SU-DHL-6 (cell line): Measurements from ENCODE around the gene UNC5A.

Source experiments
- H2AFZ ChIP-seq: fragments of 200-600 bp; sonication (generic); 2 replicates; pipeline ENCODE4 v1.6.1; 2014; ENCODE audit warnings: low read depth, mild to moderate bottlenecking, moderate library complexity, mixed read lengths, antibody characterized with exemption, low read length; ENCODE audit not compliant: severe bottlenecking
- H3F3A ChIP-seq: fragments of 200-600 bp; shearing (Covaris generic); 2 replicates; pipeline ENCODE4 v1.6.0; 2016; ENCODE audit warnings: antibody characterized with exemption, mild to moderate bottlenecking; ENCODE audit not compliant: insufficient read depth
- H3K27ac ChIP-seq: fragments of 200-600 bp; sonication (generic); 2 replicates; pipeline ENCODE4 v1.5.1; 2016; ENCODE audit warnings: low read depth, mild to moderate bottlenecking, low read length, moderate library complexity, mixed read lengths
- H3K27me3 ChIP-seq: fragments of 200-600 bp; sonication (generic), shearing (Covaris generic); 2 replicates; pipeline ENCODE4 v1.6.0; 2014; ENCODE audit warnings: mild to moderate bottlenecking, low read length
- H3K36me3 ChIP-seq: fragments of 200-600 bp; sonication (generic); 2 replicates; pipeline ENCODE4 v1.6.1; 2014; ENCODE audit warnings: mild to moderate bottlenecking, low read length, mixed read lengths
- H3K4me2 ChIP-seq: fragments of 300-600, 200-600 bp; shearing (Covaris generic), sonication (generic); 2 replicates; pipeline ENCODE4 v1.6.0; 2014; ENCODE audit warnings: low read length, low read depth, mild to moderate bottlenecking; ENCODE audit not compliant: poor library complexity, severe bottlenecking
- H3K4me3 ChIP-seq: fragments of 200-600 bp; sonication (generic); 2 replicates; pipeline ENCODE4 v1.5.1; 2014; ENCODE audit warnings: antibody characterized with exemption, low read length, mild to moderate bottlenecking, mixed read lengths; ENCODE audit not compliant: insufficient read depth, poor library complexity, severe bottlenecking
- H3K79me2 ChIP-seq: fragments of 200-600 bp; sonication (generic); 2 replicates; pipeline ENCODE4 v1.6.1; 2014; ENCODE audit warnings: mild to moderate bottlenecking, low read length, moderate library complexity; ENCODE audit not compliant: insufficient read depth
- H3K9ac ChIP-seq: fragments of 200-600 bp; sonication (generic); 2 replicates; pipeline ENCODE4 v1.7.0; 2014; ENCODE audit warnings: mild to moderate bottlenecking, low read length
- H3K9me2 ChIP-seq: fragments of 200-600 bp; sonication (generic); replicated peaks from 2 replicates; pipeline ENCODE4 v1.6.1; 2014; ENCODE audit warnings: low read length; ENCODE audit not compliant: insufficient read depth
- H3K9me3 ChIP-seq: fragments of 200-600 bp; sonication (generic); 2 replicates; pipeline ENCODE4 v1.6.1; 2014; ENCODE audit warnings: low read length, mixed read lengths; ENCODE audit not compliant: insufficient read depth
- H4K20me1 ChIP-seq: fragments of 200-600 bp; sonication (generic); 2 replicates; pipeline ENCODE4 v1.6.1; 2014; ENCODE audit warnings: low read depth, mild to moderate bottlenecking, antibody characterized with exemption, low read length, moderate library complexity, mixed read lengths
- EZH2phosphoT487 ChIP-seq: fragments of 200-600 bp; sonication (generic), shearing (Covaris generic); conservative IDR thresholded peaks from 2 replicates; pipeline ENCODE4 v1.6.1; 2018; ENCODE audit warnings: mild to moderate bottlenecking, antibody characterized with exemption, low read length, moderate library complexity, mixed read lengths
- TF ChIP-seq, protein P1 (sequence below): fragments of 200-600 bp; sonication (generic); IDR thresholded peaks from one replicate; pipeline ENCODE4 v1.5.1; 2017; ENCODE audit warnings: antibody characterized with exemption, mild to moderate bottlenecking, low read length, moderate library complexity; ENCODE audit not compliant: insufficient read depth, poor library complexity, severe bottlenecking

UNC5A gene

DNA sequence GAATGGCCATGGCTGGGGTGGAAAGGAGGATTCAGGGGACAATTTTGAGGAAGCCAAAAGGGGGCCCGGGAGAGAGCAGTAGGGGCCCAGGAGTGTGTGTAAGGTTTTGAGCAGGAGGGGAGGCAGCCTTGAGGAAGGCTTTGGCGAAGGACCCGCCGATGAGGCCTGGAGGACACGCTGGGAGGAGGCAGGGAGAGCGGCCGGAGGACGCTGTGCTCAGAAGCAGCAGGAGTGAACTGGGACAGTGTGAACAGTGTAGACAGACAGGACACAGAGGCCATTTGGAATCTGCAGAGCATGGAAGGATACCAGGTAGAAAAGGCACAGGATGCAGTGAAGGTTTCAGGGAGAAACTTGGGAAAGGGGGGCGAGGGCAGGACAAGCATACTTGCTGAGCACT is 14.9 kb downstream of the UNC5A start:
- no peak overlapping the region for H2AFZ ChIP-seq
- 0 out of 2 replicates have a peak, but pooled peaks cover 2% of the 10 kb centered on the region for H3K27me3 ChIP-seq
- no peak overlapping the region for H3K9ac ChIP-seq
- no peak overlapping the region for H3K27ac ChIP-seq
- no peaks in the 10 kb centered on the region for H3K79me2 ChIP-seq
- H3K4me2 ChIP-seq, result no peak overlapping the region
- no peaks in the 10 kb centered on the region for H3K36me3 ChIP-seq
- H4K20me1 ChIP-seq, result no peaks in the 10 kb centered on the region
- no peaks in the 10 kb centered on the region for H3F3A ChIP-seq
- TF ChIP-seq, protein P1, sequence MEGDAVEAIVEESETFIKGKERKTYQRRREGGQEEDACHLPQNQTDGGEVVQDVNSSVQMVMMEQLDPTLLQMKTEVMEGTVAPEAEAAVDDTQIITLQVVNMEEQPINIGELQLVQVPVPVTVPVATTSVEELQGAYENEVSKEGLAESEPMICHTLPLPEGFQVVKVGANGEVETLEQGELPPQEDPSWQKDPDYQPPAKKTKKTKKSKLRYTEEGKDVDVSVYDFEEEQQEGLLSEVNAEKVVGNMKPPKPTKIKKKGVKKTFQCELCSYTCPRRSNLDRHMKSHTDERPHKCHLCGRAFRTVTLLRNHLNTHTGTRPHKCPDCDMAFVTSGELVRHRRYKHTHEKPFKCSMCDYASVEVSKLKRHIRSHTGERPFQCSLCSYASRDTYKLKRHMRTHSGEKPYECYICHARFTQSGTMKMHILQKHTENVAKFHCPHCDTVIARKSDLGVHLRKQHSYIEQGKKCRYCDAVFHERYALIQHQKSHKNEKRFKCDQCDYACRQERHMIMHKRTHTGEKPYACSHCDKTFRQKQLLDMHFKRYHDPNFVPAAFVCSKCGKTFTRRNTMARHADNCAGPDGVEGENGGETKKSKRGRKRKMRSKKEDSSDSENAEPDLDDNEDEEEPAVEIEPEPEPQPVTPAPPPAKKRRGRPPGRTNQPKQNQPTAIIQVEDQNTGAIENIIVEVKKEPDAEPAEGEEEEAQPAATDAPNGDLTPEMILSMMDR, result no peak
- TF ChIP-seq EZH2phosphoT487, result no peak
- no peak overlapping the region for H3K4me3 ChIP-seq
- no peaks in the 10 kb centered on the region for H3K9me2 ChIP-seq
- H3K9me3 ChIP-seq, result no peaks in the 10 kb centered on the region

DNA sequence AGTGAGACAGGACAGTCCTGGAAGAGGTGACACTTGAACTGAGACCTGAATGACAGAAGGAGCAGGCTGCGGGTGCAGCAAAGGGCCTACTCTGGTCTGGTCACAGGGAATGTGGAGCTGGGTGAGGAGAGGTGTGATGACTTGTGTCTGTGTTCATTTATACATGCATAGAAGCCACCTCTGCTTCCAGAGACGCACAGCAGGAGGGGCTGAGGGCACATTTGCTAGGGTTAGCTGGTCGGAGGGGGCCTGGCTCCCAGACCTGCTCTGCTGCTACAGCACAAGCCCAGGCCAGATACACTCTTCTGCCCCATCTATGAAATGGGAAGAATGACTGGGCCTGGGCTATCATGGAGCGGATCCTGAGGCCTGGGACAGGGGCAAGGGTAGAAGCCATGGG is 15.6 kb downstream of the UNC5A start:
- Histone ChIP-seq H3K27me3 (no peaks in the 10 kb centered on the region), H3K4me3 (no peak overlapping the region), H3K9me2 (no peaks in the 10 kb centered on the region), H3K4me2 (no peak overlapping the region), H3K79me2 (no peaks in the 10 kb centered on the region), H3K27ac (no peak overlapping the region), H3K9ac (no peak overlapping the region), H4K20me1 (no peaks in the 10 kb centered on the region), H3F3A (no peaks in the 10 kb centered on the region), H3K9me3 (no peaks in the 10 kb centered on the region), H3K36me3 (no peaks in the 10 kb centered on the region), H2AFZ (no peak overlapping the region)
- no peak for TF ChIP-seq EZH2phosphoT487
- TF ChIP-seq, protein P1, result no peak

DNA sequence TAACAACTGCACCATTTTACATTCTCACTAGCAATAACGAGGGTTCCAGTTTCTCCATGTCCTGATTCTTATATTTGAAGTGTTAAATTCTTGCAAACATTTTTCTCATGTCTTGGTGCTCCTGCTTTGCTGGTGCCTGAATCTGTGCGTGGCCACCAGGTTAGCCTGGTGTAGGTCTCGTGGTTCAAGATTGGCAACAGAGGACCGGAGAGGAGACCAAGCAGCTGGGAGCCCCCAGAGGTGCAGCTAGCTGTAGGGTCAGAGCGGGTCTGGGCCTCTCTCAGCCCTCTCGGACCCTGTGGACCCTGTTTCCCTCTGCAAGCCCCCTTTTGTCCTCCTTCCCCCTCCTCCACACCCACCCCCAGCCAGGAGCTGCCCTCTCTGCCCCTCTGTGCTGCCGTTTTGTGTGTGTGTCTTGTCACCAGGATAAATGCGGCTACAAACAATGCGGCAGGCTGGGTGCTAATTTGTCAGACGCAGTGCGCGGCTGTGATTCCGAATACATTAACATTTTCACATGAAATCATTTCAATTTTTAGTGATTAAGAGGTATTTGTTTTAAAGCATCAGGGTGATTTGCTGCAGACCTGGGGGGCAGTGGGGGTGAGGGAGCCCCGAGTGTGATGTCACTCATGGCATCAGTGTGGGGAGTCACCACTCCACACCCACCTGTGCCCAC is 17.5 kb downstream of the UNC5A start:
- no peak for TF ChIP-seq EZH2phosphoT487
- TF ChIP-seq, protein P1, result no peak
- no peaks in the 10 kb centered on the region for H3K27me3 ChIP-seq
- H3K4me3 ChIP-seq, result no peak overlapping the region
- no peaks in the 10 kb centered on the region for H3K9me3 ChIP-seq
- no peak overlapping the region for H3K4me2 ChIP-seq
- no peaks in the 10 kb centered on the region for H4K20me1 ChIP-seq
- no peaks in the 10 kb centered on the region for H3F3A ChIP-seq
- H3K9ac ChIP-seq, result no peak overlapping the region
- H2AFZ ChIP-seq, result no peak overlapping the region
- H3K79me2 ChIP-seq, result no peaks in the 10 kb centered on the region
- H3K9me2 ChIP-seq, result no peaks in the 10 kb centered on the region
- H3K27ac ChIP-seq, result no peak overlapping the region
- H3K36me3 ChIP-seq, result no peaks in the 10 kb centered on the region
